ENCODE data around the gene DZIP1. TPM values are rescaled to one million over a fixed set of nuclear protein-coding genes. Genes with fewer than 3 reads are reported as not detected.

Gene DZIP1
- total and polyA plus RNA-seq, 3 experiments from 2014 or later, result 0.13 TPM; not detected in 2

- no peak overlapping the region for H3K27ac ChIP-seq (ENCODE audit: low read depth, low read length)
- H3K36me3 ChIP-seq (ENCODE audit: insufficient read depth, low read length), result no peaks in the 10 kb centered on the region
- no peaks in the 10 kb centered on the region for H3K36me3 Mint-ChIP-seq
- H3K27me3 ChIP-seq (ENCODE audit: insufficient read depth, low read length, poor library complexity, severe bottlenecking), result no peaks in the 10 kb centered on the region
- H3K4me3 Mint-ChIP-seq, result no peak overlapping the region
- no peaks in the 10 kb centered on the region for H3K4me1 ChIP-seq (ENCODE audit: insufficient read depth, low read length)
- no peak overlapping the region for H3K27ac Mint-ChIP-seq
- no peaks in the 10 kb centered on the region for H3K9me3 ChIP-seq (ENCODE audit: low read length)
- H3K9me3 Mint-ChIP-seq, result no peaks in the 10 kb centered on the region
- peaks cover 3 to 7% of the 10 kb centered on the region in 2 donors for H3K27me3 Mint-ChIP-seq
- no peaks in the 10 kb centered on the region for H3K4me1 Mint-ChIP-seq
- POLR2A ChIA-PET, result no interaction called here
- no peak for DNase-seq
- no peak overlapping the region for H3K4me3 ChIP-seq (ENCODE audit: low read length)
- CTCF ChIA-PET, result interaction anchor here (1.1 kb wide), 1 partner anchor 8 kb away, joined by 3 read pairs; no protein-coding TSS in a partner anchor
These were observed 8.3 kb upstream of the DZIP1 start for GRCh38 chr13:95652821-95653220.

DNA sequence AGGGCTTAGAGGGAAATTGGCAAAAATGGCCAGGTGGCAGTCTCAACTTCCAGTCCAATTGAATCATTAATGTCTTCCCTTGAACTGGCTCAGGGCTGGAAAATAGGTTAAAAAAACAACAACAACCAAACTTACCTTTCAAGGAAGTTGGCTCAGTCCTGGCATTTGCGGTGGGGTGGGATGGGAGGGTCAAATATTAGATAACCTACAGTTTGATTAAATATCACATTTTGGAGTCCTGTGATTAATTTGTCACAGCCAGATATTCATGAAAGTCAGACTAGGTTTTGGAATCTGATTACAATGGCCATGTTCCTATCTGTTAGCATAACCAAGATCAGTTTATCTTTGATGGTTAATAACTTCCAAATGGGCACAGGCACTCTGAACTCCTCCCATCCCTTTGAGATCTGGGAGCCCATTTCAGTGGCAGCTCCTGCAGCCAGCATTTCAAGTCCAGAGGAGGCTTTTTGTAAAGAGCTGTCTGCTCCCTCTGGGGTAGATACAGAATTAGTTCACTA, 7.8 kb upstream of the DZIP1 start:
- Histone ChIP-seq H3K4me3 (ENCODE audit: low read length) (no peak overlapping the region), H3K36me3 (ENCODE audit: insufficient read depth, low read length) (no peaks in the 10 kb centered on the region), H3K9me3 (ENCODE audit: low read length) (no peaks in the 10 kb centered on the region), H3K4me1 (ENCODE audit: insufficient read depth, low read length) (no peaks in the 10 kb centered on the region), H3K27me3 (ENCODE audit: insufficient read depth, low read length, poor library complexity, severe bottlenecking) (no peaks in the 10 kb centered on the region), H3K27ac (ENCODE audit: low read depth, low read length) (no peak overlapping the region)
- Mint-ChIP-seq H3K27me3 (peaks cover 3 to 8% of the 10 kb centered on the region in 2 donors), H3K36me3 (no peaks in the 10 kb centered on the region), H3K4me3 (no peak overlapping the region), H3K9me3 (no peaks in the 10 kb centered on the region), H3K27ac (no peak overlapping the region), H3K4me1 (no peaks in the 10 kb centered on the region)
- no peak for DNase-seq
- ChIA-PET POLR2A (no interaction called here), CTCF (interaction anchor here (1.1 kb wide), 1 partner anchor 9 kb away, joined by 3 read pairs; no protein-coding TSS in a partner anchor)

GRCh38 chr13:95650696-95651095, 6.2 kb upstream of the DZIP1 start:
- H3K4me3 Mint-ChIP-seq, result no peak overlapping the region
- no peaks in the 10 kb centered on the region for H3K4me1 Mint-ChIP-seq
- Histone ChIP-seq H3K9me3 (ENCODE audit: low read length) (no peaks in the 10 kb centered on the region), H3K4me3 (ENCODE audit: low read length) (no peak overlapping the region), H3K27me3 (ENCODE audit: insufficient read depth, low read length, poor library complexity, severe bottlenecking) (no peaks in the 10 kb centered on the region), H3K27ac (ENCODE audit: low read depth, low read length) (no peak overlapping the region), H3K36me3 (ENCODE audit: insufficient read depth, low read length) (no peaks in the 10 kb centered on the region), H3K4me1 (ENCODE audit: insufficient read depth, low read length) (no peaks in the 10 kb centered on the region)
- no peaks in the 10 kb centered on the region for H3K36me3 Mint-ChIP-seq
- no peak for DNase-seq
- no peaks in the 10 kb centered on the region for H3K9me3 Mint-ChIP-seq
- CTCF ChIA-PET, result no interaction called here
- H3K27me3 Mint-ChIP-seq, result peaks cover 2 to 15% of the 10 kb centered on the region in 2 donors
- no peak overlapping the region for H3K27ac Mint-ChIP-seq
- POLR2A ChIA-PET, result no interaction called here

GRCh38 chr13:95647321-95647720, 2.8 kb upstream of the DZIP1 start:
- peaks cover 8 to 12% (median 9%) of the 10 kb centered on the region in 3 donors for H3K4me1 Mint-ChIP-seq
- H3K27me3 Mint-ChIP-seq, result peaks cover 22 to 30% of the 10 kb centered on the region in 2 donors
- H3K27me3 ChIP-seq (ENCODE audit: insufficient read depth, low read length, poor library complexity, severe bottlenecking), result no peaks in the 10 kb centered on the region
- H3K9me3 Mint-ChIP-seq, result no peaks in the 10 kb centered on the region
- no peaks in the 10 kb centered on the region for H3K36me3 Mint-ChIP-seq
- H3K4me1 ChIP-seq (ENCODE audit: insufficient read depth, low read length), result no peaks in the 10 kb centered on the region
- ChIA-PET POLR2A (no interaction called here), CTCF (no interaction called here)
- no peak overlapping the region for H3K4me3 ChIP-seq (ENCODE audit: low read length)
- no peak overlapping the region for H3K4me3 Mint-ChIP-seq
- H3K27ac Mint-ChIP-seq, result no peak overlapping the region
- H3K36me3 ChIP-seq (ENCODE audit: insufficient read depth, low read length), result no peaks in the 10 kb centered on the region
- no peaks in the 10 kb centered on the region for H3K9me3 ChIP-seq (ENCODE audit: low read length)
- H3K27ac ChIP-seq (ENCODE audit: low read depth, low read length), result no peak overlapping the region
- DNase-seq, result no peak

GRCh38 chr13:95643936-95644598, 439 bp downstream of the DZIP1 start:
- H3K27me3 Mint-ChIP-seq, result peaks cover 33 to 45% of the 10 kb centered on the region in 2 donors
- Histone ChIP-seq H3K4me3 (ENCODE audit: low read length) (no peak overlapping the region), H3K9me3 (ENCODE audit: low read length) (no peaks in the 10 kb centered on the region), H3K36me3 (ENCODE audit: insufficient read depth, low read length) (no peaks in the 10 kb centered on the region), H3K4me1 (ENCODE audit: insufficient read depth, low read length) (no peaks in the 10 kb centered on the region), H3K27ac (ENCODE audit: low read depth, low read length) (no peak overlapping the region), H3K27me3 (ENCODE audit: insufficient read depth, low read length, poor library complexity, severe bottlenecking) (peaks cover 4% of the 10 kb centered on the region)
- no peaks in the 10 kb centered on the region for H3K9me3 Mint-ChIP-seq
- H3K36me3 Mint-ChIP-seq, result no peaks in the 10 kb centered on the region
- ChIA-PET CTCF (no interaction called here), POLR2A (no interaction called here)
- DNase-seq, result no peak
- H3K4me3 Mint-ChIP-seq, result peak overlapping the region in 1 of 7 donors; percentile 59
- peaks cover 8 to 12% (median 9%) of the 10 kb centered on the region in 3 donors for H3K4me1 Mint-ChIP-seq
- H3K27ac Mint-ChIP-seq, result no peak overlapping the region

- Histone ChIP-seq H3K9me3 (ENCODE audit: low read length) (no peaks in the 10 kb centered on the region), H3K27me3 (ENCODE audit: insufficient read depth, low read length, poor library complexity, severe bottlenecking) (peaks cover 4% of the 10 kb centered on the region), H3K27ac (ENCODE audit: low read depth, low read length) (no peak overlapping the region), H3K4me3 (ENCODE audit: low read length) (no peak overlapping the region), H3K4me1 (ENCODE audit: insufficient read depth, low read length) (no peaks in the 10 kb centered on the region), H3K36me3 (ENCODE audit: insufficient read depth, low read length) (no peaks in the 10 kb centered on the region)
- Mint-ChIP-seq H3K27me3 (peaks cover 35 to 50% of the 10 kb centered on the region in 2 donors), H3K27ac (no peak overlapping the region), H3K9me3 (no peaks in the 10 kb centered on the region), H3K4me1 (peaks cover 8 to 12% (median 9%) of the 10 kb centered on the region in 3 donors), H3K4me3 (peak overlapping the region in 6 of 7 donors; percentile 11 to 66 (median 57)), H3K36me3 (no peaks in the 10 kb centered on the region)
- DNase-seq, result no peak
- ChIA-PET POLR2A (no interaction called here), CTCF (no interaction called here)
These were observed 953 bp downstream of the DZIP1 start for GRCh38 chr13:95643571-95643935.

DNA sequence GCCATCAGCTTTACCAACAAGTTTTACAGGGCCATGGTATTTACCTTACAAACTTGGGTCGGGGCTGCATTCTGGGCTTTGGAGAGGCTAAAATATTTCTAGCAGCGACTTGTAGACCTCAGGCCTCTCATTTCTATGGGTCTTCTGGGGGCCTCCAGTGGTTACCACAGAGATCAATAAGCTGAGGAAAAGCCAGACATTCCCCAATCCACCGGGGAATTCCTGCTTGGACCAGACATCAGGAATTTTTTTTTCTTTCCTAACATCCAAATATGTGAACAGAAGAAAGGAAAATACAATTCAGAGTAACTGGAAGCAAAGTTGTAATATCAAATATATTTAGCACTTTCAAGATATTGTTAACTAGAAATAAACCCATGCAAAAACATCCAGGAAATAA, 1.5 kb downstream of the DZIP1 start:
- CTCF ChIA-PET, result no interaction called here
- Mint-ChIP-seq H3K36me3 (no peaks in the 10 kb centered on the region), H3K27ac (no peak overlapping the region), H3K27me3 (peaks cover 35 to 50% of the 10 kb centered on the region in 2 donors), H3K9me3 (no peaks in the 10 kb centered on the region), H3K4me1 (peaks cover 8 to 12% (median 9%) of the 10 kb centered on the region in 3 donors), H3K4me3 (peak overlapping the region in 1 of 7 donors; percentile 60)
- POLR2A ChIA-PET, result no interaction called here
- no peak for DNase-seq
- no peaks in the 10 kb centered on the region for H3K4me1 ChIP-seq (ENCODE audit: insufficient read depth, low read length)
- H3K9me3 ChIP-seq (ENCODE audit: low read length), result no peaks in the 10 kb centered on the region
- no peak overlapping the region for H3K27ac ChIP-seq (ENCODE audit: low read depth, low read length)
- H3K36me3 ChIP-seq (ENCODE audit: insufficient read depth, low read length), result no peaks in the 10 kb centered on the region
- H3K4me3 ChIP-seq (ENCODE audit: low read length), result no peak overlapping the region
- H3K27me3 ChIP-seq (ENCODE audit: insufficient read depth, low read length, poor library complexity, severe bottlenecking), result peaks cover 4% of the 10 kb centered on the region

DNA sequence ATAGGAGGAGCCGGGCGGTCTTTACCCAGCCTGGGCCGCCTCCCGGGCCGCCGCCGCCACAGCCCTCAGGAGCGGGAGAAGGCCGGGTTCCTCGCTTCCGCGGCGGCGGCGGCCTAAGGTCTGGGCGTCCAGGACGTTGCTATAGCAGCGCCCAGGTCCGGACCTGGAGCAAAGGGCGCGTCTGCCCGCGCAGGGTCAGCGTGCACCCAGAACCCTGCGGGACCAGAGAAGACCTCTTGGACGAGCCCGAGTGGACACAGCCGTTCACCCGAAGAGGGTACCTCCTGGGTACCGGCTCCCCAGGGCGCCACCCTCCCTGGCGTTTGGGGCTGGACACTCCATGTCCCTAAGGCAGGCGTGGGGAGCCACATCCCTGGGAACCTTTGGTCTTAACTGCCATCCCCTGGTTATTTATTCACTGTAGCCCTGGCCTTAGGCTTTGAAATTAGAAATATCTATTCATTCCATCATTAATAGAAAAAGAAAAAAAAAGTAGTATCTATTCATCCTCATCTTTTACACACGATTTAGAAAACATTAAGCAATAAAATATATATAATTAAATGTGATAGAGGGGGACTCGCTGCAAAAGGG, 2.4 kb downstream of the DZIP1 start:
- peaks cover 4% of the 10 kb centered on the region for H3K27me3 ChIP-seq (ENCODE audit: insufficient read depth, low read length, poor library complexity, severe bottlenecking)
- H3K4me1 ChIP-seq (ENCODE audit: insufficient read depth, low read length), result no peaks in the 10 kb centered on the region
- POLR2A ChIA-PET, result no interaction called here
- no peak for DNase-seq
- no peaks in the 10 kb centered on the region for H3K36me3 ChIP-seq (ENCODE audit: insufficient read depth, low read length)
- H3K36me3 Mint-ChIP-seq, result no peaks in the 10 kb centered on the region
- H3K9me3 ChIP-seq (ENCODE audit: low read length), result no peaks in the 10 kb centered on the region
- no peak overlapping the region for H3K27ac ChIP-seq (ENCODE audit: low read depth, low read length)
- no peak overlapping the region for H3K4me3 ChIP-seq (ENCODE audit: low read length)
- H3K4me1 Mint-ChIP-seq, result peaks cover 8 to 12% (median 10%) of the 10 kb centered on the region in 3 donors
- CTCF ChIA-PET, result no interaction called here
- no peak overlapping the region for H3K27ac Mint-ChIP-seq
- H3K4me3 Mint-ChIP-seq, result no peak overlapping the region
- peaks cover 35 to 46% of the 10 kb centered on the region in 2 donors for H3K27me3 Mint-ChIP-seq
- H3K9me3 Mint-ChIP-seq, result no peaks in the 10 kb centered on the region
